HCT116 (cell line): Measurements from ENCODE around the gene CPNE7. TPM values are rescaled to one million over a fixed set of nuclear protein-coding genes. Genes with fewer than 3 reads are reported as not detected.

Experiments
- ATAC-seq: fragments of 200-7000 bp; cut with Tn5 transposase; 2 replicates; pipeline ENCODE4 v1.9.1; 2020; ENCODE audit warnings: mild to moderate bottlenecking, moderate library complexity
- BruUV-seq: library from RNA; stranded (reverse); fragments of 400-500 nt; replicated peaks from 2 replicates; lab custom pipeline; 2021; lab: Mats Ljungman, UMichigan
- CTCF ChIA-PET: fragments of 300-600 bp; sonication (Branson Sonifier 250); formaldehyde crosslinking; loops from one replicate; lab custom pipeline; 2021; ENCODE audit warnings: antibody characterized with exemption; lab: Charles Lee
- POLR2A ChIA-PET: fragments of 300-600, 350-600 bp; sonication (Branson Sonifier 250); formaldehyde crosslinking; loops from one replicate; lab custom pipeline; 2021; ENCODE audit warnings: antibody characterized with exemption; lab: Charles Lee
- RAD21 ChIA-PET, 2 experiments: fragments of 300-600 bp; sonication (Branson Sonifier 250); formaldehyde crosslinking; loops; one replicate each; lab custom pipeline; 2023; ENCODE audit warnings: low total read pairs in 2 of 2; ENCODE audit not compliant: uncharacterized antibody in 2 of 2, unreplicated experiment in 2 of 2, low non-redundant PET in 1 of 2; lab: Charles Lee
- DNase-seq: peaks from one replicate; pipeline ENCODE4 v3.0.0-alpha.2; 2010; ENCODE audit warnings: low read depth, low spot score
- H2AFZ ChIP-seq: fragments of 200-600 bp; shearing (Covaris generic), sonication (generic); 2 replicates; pipeline ENCODE4 v1.6.1; 2017; ENCODE audit warnings: low read depth, mixed run types, mixed read lengths, antibody characterized with exemption, low read length; ENCODE audit not compliant: poor library complexity, severe bottlenecking
- H3K27ac ChIP-seq: 2 replicates; pipeline ENCODE4 v1.5.1; 2012; ENCODE audit warnings: low read depth, low read length
- H3K27me3 ChIP-seq: fragments of 200-600 bp; sonication (generic); 2 replicates; pipeline ENCODE4 v1.6.1; 2016; ENCODE audit warnings: mixed run types, low read length, mixed read lengths; ENCODE audit not compliant: insufficient read depth
- H3K36me3 ChIP-seq, 2 experiments: fragments of 200-500 bp in 1 of 2; fragments of 200-600 bp in 1 of 2; sonication (Bioruptor generic) in 1 of 2; sonication (generic) in 1 of 2; 2 replicates each; pipeline versions ENCODE4 v1.5.1 to v1.6.1; 2014 to 2016; ENCODE audit warnings: low read length in 2 of 2, inconsistent platforms in 1 of 2, mixed read lengths in 1 of 2, mixed run types in 1 of 2; ENCODE audit not compliant: insufficient read depth in 2 of 2, control insufficient read depth in 1 of 2
- H3K4me1 ChIP-seq, 2 experiments: fragments of 200-600 bp in 1 of 2; sonication (generic) in 1 of 2; 2 replicates each; pipeline versions ENCODE4 v1.5.1 to v1.6.1; 2012 to 2017; ENCODE audit warnings: low read length in 2 of 2, inconsistent platforms in 1 of 2, mild to moderate bottlenecking in 1 of 2, mixed read lengths in 1 of 2, mixed run types in 1 of 2, moderate library complexity in 1 of 2; ENCODE audit not compliant: insufficient read depth in 2 of 2, control insufficient read depth in 1 of 2
- H3K4me2 ChIP-seq: fragments of 200-600 bp; sonication (generic); 2 replicates; pipeline ENCODE4 v1.6.1; 2017; ENCODE audit warnings: mixed run types, low read length, mixed read lengths
- H3K4me3 ChIP-seq, 2 experiments: fragments of 200-600 bp in 1 of 2; sonication (generic) in 1 of 2; replicated peaks in 1 of 2; 2 replicates each; pipeline ENCODE4 v1.5.1; 2011 to 2016; ENCODE audit warnings: low read length in 2 of 2, control low read depth in 1 of 2, low read depth in 1 of 2, mild to moderate bottlenecking in 1 of 2, mixed read lengths in 1 of 2, mixed run types in 1 of 2
- H3K79me2 ChIP-seq: fragments of 200-600 bp; sonication (generic); 2 replicates; pipeline ENCODE4 v1.6.1; 2017; ENCODE audit warnings: mild to moderate bottlenecking, mixed run types, low read length, moderate library complexity, mixed read lengths; ENCODE audit not compliant: insufficient read depth
- H3K9ac ChIP-seq: fragments of 200-600 bp; sonication (generic); 2 replicates; pipeline ENCODE4 v1.6.1; 2016; ENCODE audit warnings: low read length, mixed read lengths
- H3K9me2 ChIP-seq: fragments of 200-600 bp; sonication (generic), shearing (Covaris generic); 2 replicates; pipeline ENCODE4 v1.6.1; 2017; ENCODE audit warnings: mixed run types, mild to moderate bottlenecking, moderate library complexity; ENCODE audit not compliant: insufficient read depth
- H3K9me3 ChIP-seq, 2 experiments: fragments of 200-500 bp in 1 of 2; fragments of 200-600 bp in 1 of 2; sonication (Bioruptor generic) in 1 of 2; sonication (generic) in 1 of 2; 2 replicates each; pipeline ENCODE4 v1.6.1; 2014 to 2017; ENCODE audit warnings: low read length in 2 of 2, mixed read lengths in 2 of 2, inconsistent platforms in 1 of 2, low read depth in 1 of 2, mild to moderate bottlenecking in 1 of 2, mixed run types in 1 of 2, moderate library complexity in 1 of 2; ENCODE audit not compliant: control insufficient read depth in 1 of 2, insufficient read depth in 1 of 2
- H4K20me1 ChIP-seq: fragments of 200-600 bp; sonication (generic), shearing (Covaris generic); 2 replicates; pipeline ENCODE4 v1.6.1; 2017; ENCODE audit warnings: mixed run types, mild to moderate bottlenecking, moderate library complexity; ENCODE audit not compliant: insufficient read depth
- CBX3 ChIP-seq: IDR thresholded peaks from 2 replicates; pipeline ENCODE4 v1.6.1; 2012; ENCODE audit warnings: low read depth
- CEBPB ChIP-seq: IDR thresholded peaks from 2 replicates; pipeline ENCODE4 v1.6.1; 2012; ENCODE audit warnings: low read depth
- EZH2phosphoT487 ChIP-seq: fragments of 200-600 bp; IDR thresholded peaks from 2 replicates; pipeline ENCODE4 v1.6.1; 2018; ENCODE audit warnings: antibody characterized with exemption, borderline replicate concordance
- FOSL1 ChIP-seq: IDR thresholded peaks from 2 replicates; pipeline ENCODE4 v1.6.1; 2012; ENCODE audit warnings: low read depth
- MAX ChIP-seq: IDR thresholded peaks from 2 replicates; pipeline ENCODE4 v1.6.1; 2012
- POLR2A ChIP-seq: IDR thresholded peaks from 2 replicates; pipeline ENCODE4 v1.7.0; 2011; ENCODE audit warnings: borderline replicate concordance; ENCODE audit not compliant: insufficient read depth, insufficient read length; ENCODE audit errors: extremely low read depth
- SIN3A ChIP-seq: IDR thresholded peaks from 2 replicates; pipeline ENCODE4 v1.6.1; 2012; ENCODE audit warnings: low read depth
- SP1 ChIP-seq: IDR thresholded peaks from 2 replicates; pipeline ENCODE4 v1.6.1; 2012; ENCODE audit warnings: low read depth
- SRF ChIP-seq: IDR thresholded peaks from 2 replicates; pipeline ENCODE4 v1.6.1; 2012; ENCODE audit warnings: low read depth
- TCF7L2 ChIP-seq: IDR thresholded peaks from 2 replicates; pipeline ENCODE4 v1.7.0; 2011; ENCODE audit warnings: borderline replicate concordance, inconsistent platforms; ENCODE audit not compliant: insufficient read depth, insufficient read length; ENCODE audit errors: extremely low read depth
- YY1 ChIP-seq: IDR thresholded peaks from 2 replicates; pipeline ENCODE4 v1.6.1; 2011; ENCODE audit warnings: low read length, low read depth, moderate library complexity, mild to moderate bottlenecking; ENCODE audit not compliant: insufficient replicate concordance; ENCODE audit errors: extremely low read depth
- ZBTB33 ChIP-seq: IDR thresholded peaks from 2 replicates; pipeline ENCODE4 v1.6.1; 2011; ENCODE audit warnings: mild to moderate bottlenecking, low read length, moderate library complexity; ENCODE audit not compliant: insufficient replicate concordance; ENCODE audit errors: extremely low read depth
- ZNF274 ChIP-seq: fragments of 200-500 bp; sonication (Bioruptor generic); IDR thresholded peaks from 2 replicates; pipeline ENCODE4 v1.6.1; 2014; ENCODE audit warnings: mild to moderate bottlenecking, low read depth, low read length, inconsistent platforms
- intact Hi-C: fragments of 100-400 bp; cut with micrococcal nuclease; formaldehyde crosslinking; loops from 2 replicates; pipeline ENCODE4 v1.10.0; 2022
- total RNA-seq: library from RNA; stranded (reverse); gene quantifications from one replicate; pipeline ENCODE4 v1.2.1, GENCODE V29; 2021; ENCODE audit not compliant: unreplicated experiment

CPNE7 gene
- total RNA-seq, 1 experiment from 2014 or later = 201 TPM

- TF ChIP-seq CBX3 (no peak), TCF7L2 (peak; percentile 27), SRF (no peak), MAX (no peak), SIN3A (no peak)
These were observed 9.8 kb upstream of the CPNE7 start (continued) for GRCh38 chr16:89565506-89566372.

GRCh38 chr16:89567656-89568594, 7.6 kb upstream of the CPNE7 start:
- DNase-seq = no peak
- BruUV-seq = no TSS peak
- POLR2A ChIA-PET = no interaction called here
- CTCF ChIA-PET = interaction anchor here (0.7 kb wide), 1 partner anchor 515 kb away, joined by 3 read pairs; no protein-coding TSS in a partner anchor
- Histone ChIP-seq H4K20me1 (peaks cover 25% of the 10 kb centered on the region; the same call in 1 of the 2 replicates), H2AFZ (no peak overlapping the region), H3K4me1 (peaks cover 33 to 47% of the 10 kb centered on the region in 2 experiments), H3K9me3 (no peaks in the 10 kb centered on the region), H3K36me3 (peaks cover 10 to 14% of the 10 kb centered on the region in 2 experiments), H3K27ac (no peak overlapping the region), H3K9ac (no peak overlapping the region), H3K4me3 (no peak overlapping the region), H3K79me2 (peaks cover 18% of the 10 kb centered on the region), H3K27me3 (no peaks in the 10 kb centered on the region), H3K9me2 (no peaks in the 10 kb centered on the region), H3K4me2 (no peak overlapping the region)
- RAD21 ChIA-PET = no interaction called here
- intact Hi-C loops = loop anchor here (10.0 kb wide), 1 partner anchor 753 kb away; the partner anchor contains the start of gene APRT
- no peak for ATAC-seq
- no peak for TF ChIP-seq SP1
- TF ChIP-seq YY1 = no peak
- TF ChIP-seq MAX = no peak
- TF ChIP-seq CEBPB = no peak
- TF ChIP-seq ZNF274 = no peak
- TF ChIP-seq POLR2A = no peak
- no peak for TF ChIP-seq TCF7L2
- no peak for TF ChIP-seq EZH2phosphoT487
- TF ChIP-seq FOSL1 = no peak
- no peak for TF ChIP-seq ZBTB33
